IPS DF 19.7 (cell line): ENCODE measurements around the gene CGB7.
"Not testable (repeated sequence)": the region's sequence is repeated elsewhere in the genome, so short reads cannot be mapped to it uniquely, and the experiment has no call there.

Experiments
- DNase-seq: peaks from one replicate; pipeline ENCODE4 v3.0.0-alpha.2; 2013; ENCODE audit warnings: low read depth, low spot score

Gene CGB7

DNA sequence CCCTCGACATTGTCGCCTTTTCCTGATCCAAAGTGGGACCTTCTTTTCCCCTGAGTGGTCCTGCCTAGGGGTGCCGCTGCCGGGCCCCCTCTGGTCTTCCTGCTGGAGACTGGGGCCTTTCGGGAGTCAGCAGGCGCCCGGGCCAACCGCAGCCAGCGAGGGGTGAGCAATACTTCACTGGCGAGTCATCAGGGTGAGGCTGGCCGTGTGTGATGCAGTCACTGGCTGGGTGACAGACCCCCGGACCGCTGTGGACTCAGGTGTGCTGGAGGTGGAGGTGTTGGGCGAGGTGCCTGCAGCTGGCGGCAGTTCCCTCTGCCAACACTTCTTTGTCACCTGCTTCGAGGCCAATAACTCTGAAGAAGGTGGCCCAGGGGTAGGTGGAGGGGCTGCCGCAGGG lies 15.4 kb downstream of the CGB7 start:
- no peak for DNase-seq

DNA sequence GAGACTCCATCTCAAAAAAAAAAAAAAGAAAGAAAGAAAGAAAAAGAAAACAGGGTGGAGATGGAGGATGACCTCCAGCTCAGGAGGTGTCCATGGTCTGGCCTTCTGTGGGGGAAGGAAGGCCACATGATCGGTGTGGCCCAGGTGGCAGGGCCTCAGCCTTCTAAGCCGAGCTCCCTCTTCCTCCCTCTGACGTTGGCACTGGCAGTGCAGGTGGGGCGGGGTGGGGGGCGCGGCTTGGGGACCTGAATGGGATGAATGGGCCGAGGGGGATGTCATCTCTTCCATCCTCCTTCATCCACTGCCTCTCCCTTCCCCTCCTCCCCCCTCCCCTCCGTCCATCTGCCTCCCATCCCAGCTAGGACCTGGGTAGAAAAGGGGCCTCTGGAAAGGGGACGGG lies 17.8 kb downstream of the CGB7 start:
- not testable (repeated sequence) for DNase-seq

DNA sequence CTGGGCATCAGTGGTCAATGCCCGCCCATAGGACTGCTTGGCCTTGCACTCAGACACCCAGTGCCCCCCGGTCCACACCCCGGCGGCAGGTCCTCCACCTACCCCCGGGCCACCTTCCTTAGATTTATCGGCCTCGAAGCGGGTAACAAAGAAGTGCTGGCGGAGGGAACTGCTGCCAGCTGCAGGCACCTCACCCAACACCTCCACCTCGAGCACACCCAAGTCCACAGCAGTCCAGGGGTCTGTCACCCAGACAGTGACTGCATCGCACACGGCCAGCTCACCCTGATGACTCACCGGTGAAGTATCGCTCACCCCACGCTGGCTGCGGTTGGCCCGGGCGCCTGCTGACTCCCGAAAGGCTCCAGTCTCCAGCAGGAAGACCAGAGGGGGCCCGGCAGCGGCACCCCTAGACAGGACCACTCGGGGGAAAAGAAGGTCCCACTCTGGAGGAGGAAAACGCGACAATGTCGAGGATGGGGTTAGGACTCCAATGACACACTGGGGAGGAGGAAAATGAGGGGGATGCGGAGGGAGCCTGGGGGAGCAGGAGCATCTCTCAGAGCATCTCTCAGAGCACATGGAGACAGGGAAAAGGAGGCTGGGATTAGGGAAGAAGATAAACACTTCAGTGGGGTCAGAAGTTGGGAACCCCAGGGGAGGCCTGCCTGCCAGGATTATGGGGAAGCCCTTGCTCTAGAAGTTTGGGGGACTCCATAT lies 18.8 kb downstream of the CGB7 start:
- not testable (repeated sequence) for DNase-seq

DNA sequence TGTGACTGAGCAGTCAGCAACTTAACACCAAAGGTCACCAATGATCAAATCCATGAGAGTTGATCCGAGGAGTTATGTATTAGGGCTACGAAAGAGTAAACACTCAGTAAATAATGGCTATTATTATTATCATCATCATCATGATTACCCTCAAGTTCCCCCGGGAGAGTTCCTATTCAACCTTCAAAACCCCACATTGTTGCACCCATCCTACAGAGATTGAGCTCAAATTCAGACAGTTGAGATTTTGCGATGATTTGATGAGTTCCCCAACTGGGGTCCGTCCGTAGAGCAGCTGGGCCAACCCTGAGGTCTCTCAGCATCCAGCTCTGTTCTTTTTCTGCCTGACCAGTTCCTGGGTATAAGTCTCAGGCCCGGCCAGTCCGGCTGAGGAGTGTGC lies 19.4 kb downstream of the CGB7 start:
- DNase-seq: not testable (repeated sequence)

DNA sequence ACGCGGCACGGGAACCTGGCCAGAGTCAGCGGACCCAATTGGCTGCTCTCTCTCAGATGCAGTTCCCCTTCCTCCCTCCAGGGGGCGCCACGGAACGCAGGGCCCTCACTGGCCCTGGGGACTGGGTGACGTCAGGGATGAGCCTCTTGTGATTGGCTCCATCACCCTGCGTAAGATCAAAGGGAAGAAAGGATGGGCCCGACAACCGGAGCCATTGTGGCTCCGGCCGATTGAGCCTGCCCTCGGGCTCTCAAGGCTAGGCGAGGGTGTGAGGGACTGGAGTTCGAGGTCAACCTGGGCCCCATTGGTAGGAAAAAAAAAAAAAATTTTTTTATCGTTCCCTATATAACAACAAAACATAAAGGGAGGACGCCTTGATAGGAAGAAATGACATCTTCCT lies 20.7 kb downstream of the CGB7 start, which contains the start of gene CGB1:
TSS of gene CGB1 (minus strand) at position 81 of the 400 bp plus-strand sequence. CDS start 184 bp downstream, outside the sequence.
- DNase-seq: not testable (repeated sequence)

DNA sequence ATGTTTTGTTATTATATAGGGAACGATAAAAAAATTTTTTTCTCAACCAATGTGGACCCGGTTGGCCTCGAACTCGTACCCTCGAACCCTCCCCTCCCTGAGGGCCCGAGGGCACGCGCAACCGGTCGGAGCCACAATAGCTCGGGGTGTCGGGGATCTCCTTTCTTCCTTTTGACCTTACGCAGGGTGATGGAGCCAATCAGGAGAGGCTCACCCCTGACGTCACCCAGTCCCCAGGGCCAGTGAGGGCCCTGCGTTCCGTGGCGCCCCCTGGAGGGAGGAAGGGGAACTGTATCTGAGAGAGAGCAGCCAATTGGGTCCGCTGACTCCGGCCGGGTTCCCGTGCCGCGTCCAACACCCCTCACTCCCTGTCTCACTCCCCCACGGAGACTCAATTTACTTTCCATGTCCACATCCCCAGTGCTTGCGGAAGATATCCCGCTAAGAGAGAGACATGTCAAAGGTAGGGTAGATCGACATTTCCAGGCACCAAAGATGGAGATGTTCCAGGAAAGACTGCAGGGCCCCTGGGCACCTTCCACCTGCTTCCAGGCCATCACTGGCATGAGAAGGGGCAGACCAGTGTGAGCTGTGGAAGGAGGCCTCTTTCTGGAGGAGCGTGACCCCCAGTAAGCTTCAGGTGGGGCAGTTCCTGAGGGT lies 25.8 kb downstream of the CGB7 start, which contains the start of gene CGB2:
TSS of gene CGB2 (plus strand) at position 249 of the 660 bp plus-strand sequence. CDS start at position 455, 206 bp downstream.
- DNase-seq: not testable (repeated sequence)

DNA sequence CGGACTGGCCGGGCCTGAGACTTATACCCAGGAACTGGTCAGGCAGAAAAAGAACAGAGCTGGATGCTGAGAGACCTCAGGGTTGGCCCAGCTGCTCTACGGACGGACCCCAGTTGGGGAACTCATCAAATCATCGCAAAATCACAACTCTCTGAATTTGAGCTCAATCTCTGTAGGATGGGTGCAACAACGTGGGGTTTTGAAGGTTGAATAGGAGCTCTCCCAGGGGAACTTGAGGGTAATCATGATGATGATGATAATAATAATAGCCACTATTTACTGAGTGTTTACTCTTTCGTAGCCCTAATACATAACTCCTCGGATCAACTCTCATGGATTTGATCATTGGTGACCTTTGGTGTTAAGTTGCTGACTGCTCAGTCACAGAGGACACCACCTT lies 27.2 kb downstream of the CGB7 start:
- not testable (repeated sequence) for DNase-seq

DNA sequence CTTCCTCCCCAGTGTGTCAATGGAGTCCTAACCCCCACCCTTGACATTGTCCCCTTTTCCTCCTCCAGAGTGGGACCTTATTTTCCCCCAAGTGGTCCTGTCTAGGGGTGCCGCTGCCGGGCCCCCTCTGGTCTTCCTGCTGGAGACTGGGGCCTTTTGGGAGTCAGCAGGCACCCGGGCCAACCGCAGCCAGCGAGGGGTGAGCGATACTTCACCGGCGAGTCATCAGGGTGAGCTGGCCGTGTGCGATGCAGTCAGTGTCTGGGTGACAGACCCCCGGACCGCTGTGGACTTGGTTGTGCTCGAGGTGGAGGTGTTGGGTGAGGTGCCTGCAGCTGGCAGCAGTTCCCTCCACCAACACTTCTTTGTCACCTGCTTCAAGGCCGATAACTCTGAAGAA lies 27.8 kb downstream of the CGB7 start:
- not testable (repeated sequence) for DNase-seq

DNA sequence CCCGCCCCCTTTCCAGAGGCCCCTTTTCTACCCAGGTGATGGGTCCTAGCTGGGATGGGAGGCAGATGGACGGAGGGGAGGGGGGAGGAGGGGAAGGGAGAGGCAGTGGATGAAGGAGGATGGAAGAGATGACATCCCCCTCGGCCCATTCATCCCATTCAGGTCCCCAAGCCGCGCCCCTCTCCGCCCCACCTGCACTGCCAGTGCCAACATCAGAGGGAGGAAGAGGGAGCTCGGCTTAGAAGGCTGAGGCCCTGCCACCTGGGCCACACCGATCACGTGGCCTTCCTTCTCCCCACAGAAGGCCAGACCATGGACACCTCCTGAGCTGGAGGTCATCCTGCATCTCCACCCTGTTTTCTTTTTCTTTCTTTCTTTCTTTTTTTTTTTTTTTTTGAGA lies 28.9 kb downstream of the CGB7 start:
- DNase-seq: not testable (repeated sequence)

DNA sequence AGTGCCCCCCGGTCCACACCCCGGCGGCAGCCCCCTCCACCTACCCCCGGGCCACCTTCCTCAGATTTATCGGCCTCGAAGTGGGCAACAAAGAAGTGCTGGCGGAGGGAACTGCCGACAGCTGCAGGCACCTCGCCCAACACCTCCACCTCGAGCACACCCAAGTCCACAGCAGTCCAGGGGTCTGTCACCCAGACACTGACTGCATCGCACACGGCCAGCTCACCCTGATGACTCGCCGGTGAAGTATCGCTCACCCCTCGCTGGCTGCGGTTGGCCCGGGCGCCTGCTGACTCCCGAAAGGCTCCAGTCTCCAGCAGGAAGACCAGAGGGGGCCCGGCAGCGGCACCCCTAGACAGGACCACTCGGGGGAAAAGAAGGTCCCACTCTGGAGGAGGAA lies 31.9 kb downstream of the CGB7 start:
- DNase-seq: not testable (repeated sequence)

DNA sequence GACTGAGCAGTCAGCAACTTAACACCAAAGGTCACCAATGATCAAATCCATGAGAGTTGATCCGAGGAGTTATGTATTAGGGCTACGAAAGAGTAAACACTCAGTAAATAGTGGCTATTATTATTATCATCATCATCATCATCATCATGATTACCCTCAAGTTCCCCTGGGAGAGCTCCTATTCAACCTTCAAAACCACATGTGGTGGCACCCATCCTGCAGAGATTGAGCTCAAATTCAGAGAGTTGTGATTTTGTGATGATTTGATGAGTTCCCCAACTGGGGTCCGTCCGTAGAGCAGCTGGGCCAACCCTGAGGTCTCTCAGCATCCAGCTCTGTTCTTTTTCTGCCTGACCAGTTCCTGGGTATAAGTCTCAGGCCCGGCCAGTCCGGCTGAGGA lies 32.5 kb downstream of the CGB7 start:
- not testable (repeated sequence) for DNase-seq

DNA sequence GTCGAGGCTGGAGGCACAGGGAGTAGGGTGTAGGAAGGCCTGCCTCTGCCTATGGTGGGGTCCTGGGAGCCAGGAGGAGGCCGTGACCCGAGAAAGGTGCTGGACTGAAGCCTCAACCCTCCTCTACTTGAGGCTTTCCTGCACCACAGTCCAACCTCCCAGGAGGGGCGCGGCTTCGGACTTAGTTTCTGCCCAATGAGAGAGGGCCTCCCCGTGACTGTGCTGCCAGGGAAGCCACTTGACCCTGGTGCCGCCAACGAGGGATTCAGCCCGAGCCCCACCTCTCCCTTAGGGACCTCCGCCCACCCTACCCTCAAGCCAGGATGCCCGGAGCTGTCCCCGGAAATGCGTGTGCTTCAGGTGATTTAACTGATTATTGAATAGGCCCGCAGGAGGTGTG lies 33.3 kb downstream of the CGB7 start, which contains the start of gene CGB3:
TSS of gene CGB3 (minus strand) at position 101 of the 400 bp plus-strand sequence. CDS start 362 bp downstream, outside the sequence.
- DNase-seq: not testable (repeated sequence)

DNA sequence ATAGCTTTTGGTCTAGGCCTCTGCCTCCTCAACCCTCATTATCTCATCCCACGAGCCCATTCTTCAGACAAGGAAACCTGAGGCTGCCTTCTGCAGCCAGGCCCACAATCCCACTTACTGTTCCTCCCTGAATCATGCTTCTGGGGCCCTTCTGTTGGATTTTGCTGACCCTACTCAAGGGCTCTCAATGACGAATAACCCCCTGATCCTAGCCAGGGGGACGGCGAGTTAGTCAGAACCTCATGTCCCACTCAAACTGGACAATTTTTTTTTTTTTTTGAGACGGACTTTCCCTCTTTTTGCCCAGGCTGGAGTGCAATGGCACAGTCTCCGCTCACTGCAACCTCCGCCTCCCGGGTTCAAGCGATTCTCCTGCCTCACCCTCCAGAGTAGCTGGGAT lies 35.4 kb downstream of the CGB7 start:
- no peak for DNase-seq

DNA sequence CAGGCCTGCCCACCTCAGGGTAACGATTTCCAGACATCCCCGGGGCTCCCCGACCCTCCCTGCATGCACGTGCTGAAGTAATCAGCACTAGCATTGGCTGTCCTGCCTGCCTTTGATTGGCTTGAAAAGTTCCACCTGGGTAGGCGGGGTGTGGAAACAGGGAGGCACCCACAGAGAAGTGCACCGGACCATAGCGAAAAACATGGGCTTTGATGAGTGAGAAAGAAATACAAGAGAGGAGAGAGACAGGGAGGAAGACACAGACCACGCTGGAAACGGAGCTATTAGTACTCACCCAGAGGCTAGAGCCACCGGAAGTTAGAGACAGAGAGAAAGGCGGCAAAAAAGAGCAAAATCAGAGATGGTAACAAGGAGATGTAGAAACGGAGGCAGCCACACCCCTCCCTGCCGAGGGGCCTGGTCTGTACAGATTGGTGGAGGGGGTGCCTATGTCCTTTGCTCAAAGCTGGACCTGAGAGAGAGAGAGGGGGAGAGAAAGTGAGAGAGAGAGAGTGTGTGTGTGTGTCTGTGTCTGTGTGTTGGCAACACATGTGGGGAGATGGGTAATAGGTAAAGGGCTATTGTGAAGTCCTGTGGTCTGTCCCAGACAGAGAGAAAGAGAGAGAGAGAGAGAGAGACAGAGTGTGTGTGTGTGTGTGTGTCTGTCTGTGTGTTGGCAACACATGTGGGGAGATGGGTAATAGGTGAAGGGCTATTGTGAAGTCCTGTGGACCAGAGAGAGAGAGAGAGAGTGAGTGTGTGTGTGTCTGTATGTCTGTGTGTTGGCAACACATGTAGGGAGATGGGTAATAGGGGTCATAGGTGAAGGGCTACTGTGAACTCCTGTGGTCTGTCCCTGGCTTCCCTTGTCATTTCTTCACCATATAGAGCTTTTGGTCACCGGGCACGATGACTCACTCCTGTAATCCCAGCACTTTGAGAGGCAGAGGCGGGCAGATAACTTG lies 36.3 kb downstream of the CGB7 start:
- no peak for DNase-seq

DNA sequence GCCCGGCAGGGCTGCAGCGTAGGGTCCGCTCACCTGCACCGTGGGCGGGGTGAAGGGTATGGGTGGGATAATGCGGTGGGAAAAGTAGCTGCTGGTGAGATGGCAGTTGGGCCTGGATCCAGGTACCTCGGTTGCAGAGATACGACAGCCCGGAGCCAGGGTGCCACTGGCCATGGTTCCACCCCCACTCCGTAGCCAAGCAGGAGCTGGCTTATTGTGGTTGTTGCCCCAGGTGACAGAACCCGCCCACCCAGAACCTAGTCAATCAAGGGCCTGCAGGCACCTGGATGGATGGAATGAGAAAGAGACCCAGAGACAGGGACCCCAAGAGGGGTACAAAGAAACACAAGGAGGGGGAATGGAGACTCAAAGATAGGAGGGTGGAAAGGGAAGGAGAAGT lies 37.2 kb downstream of the CGB7 start:
- no peak for DNase-seq

DNA sequence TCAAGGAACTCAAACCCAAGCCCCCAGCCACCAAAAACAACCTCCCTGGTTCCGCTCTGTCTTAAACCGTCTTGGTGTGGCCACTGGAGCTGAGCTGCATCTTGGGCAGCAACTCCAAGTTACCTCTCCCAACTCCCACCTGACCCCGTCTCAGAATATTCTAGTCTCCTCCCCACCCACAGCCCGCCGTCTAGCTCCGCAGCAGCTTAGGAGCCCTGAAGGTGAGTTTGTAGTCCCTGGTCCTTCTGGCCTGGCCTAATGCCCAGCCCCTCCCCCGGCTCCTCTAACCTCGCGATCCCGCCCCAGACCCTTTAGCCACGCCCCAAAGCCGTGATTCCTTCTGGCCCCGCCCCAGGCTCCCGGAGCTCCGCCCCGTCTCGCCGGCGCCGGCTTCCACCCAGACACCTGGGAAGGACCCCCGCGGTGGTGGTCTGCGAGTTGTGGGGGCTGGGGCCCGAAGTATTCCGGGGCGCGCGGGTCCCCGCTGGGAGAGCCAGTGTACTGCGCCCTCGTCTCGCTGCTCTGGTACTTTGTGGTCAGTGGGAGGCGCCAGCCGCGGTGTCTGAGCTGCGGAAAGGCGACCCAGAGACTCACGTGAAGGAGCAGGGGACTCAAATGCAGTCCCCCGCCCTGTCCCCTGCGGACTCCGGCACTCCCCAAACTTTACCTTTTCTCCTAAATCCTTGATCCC lies 38.2 kb downstream of the CGB7 start:
- DNase-seq: no peak

DNA sequence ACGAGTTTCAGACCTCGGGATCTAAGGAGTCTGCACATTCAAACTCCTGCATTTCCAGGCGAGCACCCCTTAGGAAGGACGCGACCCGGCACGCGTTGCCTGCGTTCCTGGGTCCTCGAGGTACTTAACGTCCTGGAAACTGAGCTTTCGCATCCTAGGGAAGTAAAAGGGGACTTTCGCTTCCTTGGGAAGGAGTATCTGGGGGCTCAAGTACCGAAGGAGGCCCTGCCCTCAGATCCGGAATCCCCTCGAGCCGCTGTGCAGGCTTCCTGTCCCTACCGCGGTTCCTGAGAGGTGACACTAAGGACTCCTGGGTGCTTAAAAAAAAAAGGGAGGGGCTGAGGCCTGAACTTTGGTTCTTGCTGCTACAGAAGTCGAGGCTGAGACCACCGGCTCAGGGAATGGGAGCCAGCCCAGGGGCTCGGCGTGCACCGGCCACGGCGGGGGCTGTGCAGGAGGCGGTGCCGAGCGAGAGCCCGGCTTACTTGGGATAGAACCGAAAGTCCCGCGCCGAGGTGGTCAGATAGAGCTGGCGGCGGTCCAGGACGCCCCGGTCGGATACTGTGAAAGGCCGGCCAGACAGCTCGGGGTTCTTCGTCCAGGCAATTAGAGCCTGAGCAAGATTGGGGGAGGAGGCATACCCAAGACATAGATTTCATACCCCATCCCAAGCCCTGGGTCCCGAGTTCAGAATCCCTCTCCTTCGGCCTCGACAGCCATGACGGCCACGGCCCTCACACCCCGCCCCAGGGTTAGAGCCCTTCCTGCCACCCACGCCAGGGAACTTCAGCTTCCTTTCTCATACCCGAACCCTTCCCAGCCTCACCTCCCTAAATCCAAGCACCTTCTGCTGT lies 38.9 kb downstream of the CGB7 start:
- not testable (repeated sequence) for DNase-seq

DNA sequence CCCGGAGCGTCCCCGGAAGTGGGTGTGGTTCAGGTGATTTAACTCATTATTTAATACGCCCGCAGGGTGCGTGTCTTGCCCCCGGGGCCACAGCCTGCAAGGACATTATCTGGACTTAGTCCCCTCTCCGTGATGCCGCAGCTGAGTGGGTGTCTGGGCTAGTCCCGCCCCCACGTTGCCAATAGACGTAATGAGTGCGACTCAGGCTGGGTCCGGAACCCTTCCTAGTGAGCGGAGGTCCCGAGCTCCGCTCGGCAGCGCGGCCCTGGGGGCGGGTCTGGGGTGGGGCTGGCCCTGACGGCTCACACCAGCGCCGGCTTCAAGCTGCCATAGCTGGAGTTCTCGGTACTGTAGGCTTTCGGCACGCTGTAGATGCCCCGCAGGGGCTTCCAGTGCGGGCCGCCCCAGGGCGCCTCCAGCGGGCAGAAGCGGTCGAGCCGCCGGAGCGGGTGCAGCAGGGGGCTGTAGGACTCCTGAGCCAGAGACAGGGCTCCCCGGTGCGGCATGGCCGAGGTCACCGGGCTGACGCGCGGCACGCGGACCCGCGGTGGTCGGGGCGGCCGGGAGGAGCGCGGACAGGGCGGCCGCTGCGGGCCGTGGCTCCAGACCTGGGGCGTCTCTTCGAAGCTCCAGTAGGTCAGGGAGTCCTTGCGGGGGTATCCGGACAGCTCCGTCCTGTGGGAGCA lies 39.7 kb downstream of the CGB7 start:
- no peak for DNase-seq

DNA sequence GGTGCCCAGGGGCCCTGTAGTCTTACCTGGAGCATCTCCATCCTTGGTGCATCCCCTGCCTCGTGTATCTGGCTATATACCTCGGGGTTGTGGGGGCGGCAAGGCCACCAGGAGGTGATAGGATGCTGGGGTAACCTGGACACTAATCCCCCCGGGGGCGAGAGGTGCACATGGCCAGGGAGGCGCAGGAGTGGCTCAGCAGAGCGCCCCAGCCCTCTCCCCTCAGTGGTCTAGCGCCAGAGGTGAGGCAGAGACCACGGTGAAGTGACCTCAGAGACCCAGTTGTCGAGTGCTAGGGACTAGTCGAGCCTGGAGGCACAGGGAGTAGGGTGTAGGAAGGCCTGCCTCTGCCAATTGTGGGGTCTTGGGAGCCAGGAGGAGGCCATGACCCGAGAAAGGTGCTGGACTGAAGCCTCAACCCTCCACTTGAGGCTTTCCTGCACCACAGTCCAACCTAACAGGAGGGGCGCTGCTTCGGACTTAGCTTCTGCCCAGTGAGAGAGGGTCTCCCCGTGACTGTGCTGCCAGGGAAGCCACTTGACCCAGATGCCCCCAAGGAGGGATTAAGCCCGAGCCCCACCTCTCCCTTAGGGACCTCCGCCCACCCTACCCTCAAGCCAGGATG lies 40.4 kb downstream of the CGB7 start, which contains the start of gene LHB:
TSS of gene LHB (minus strand) at position 51 of the 625 bp plus-strand sequence. CDS start at position 41, 10 bp downstream.
- DNase-seq: no peak
